SH-SY5Y (cell line): ENCODE measurements around the gene GPR176.

Experiments used
- GATA2 ChIP-seq: IDR thresholded peaks from 2 replicates; pipeline ENCODE4 v1.6.1; 2011; ENCODE audit warnings: mild to moderate bottlenecking, low read depth, low read length
- GATA3 ChIP-seq: IDR thresholded peaks from 2 replicates; pipeline ENCODE4 v1.6.1; 2011; ENCODE audit warnings: low read depth, mild to moderate bottlenecking, low read length, moderate library complexity

GRCh38 chr15:39823634-39824033, 96.4 kb downstream of the GPR176 start:
- no peak for TF ChIP-seq GATA2
- no peak for TF ChIP-seq GATA3
